Fibroblast of skin of left quadriceps (primary cell): ENCODE data around the gene MPRIP.

Experiments used
- DNase-seq, 2 experiments: peaks; one replicate each; pipeline ENCODE4 v3.0.0-alpha.2; 2013; ENCODE audit warnings: low read depth in 2 of 2

Gene MPRIP

GRCh38 chr17:17232303-17232621 is 190.0 kb downstream of the MPRIP start:
- DNase-seq: no peak

GRCh38 chr17:17235212-17236174 is 193.2 kb downstream of the MPRIP start:
- DNase-seq: no peak

DNA sequence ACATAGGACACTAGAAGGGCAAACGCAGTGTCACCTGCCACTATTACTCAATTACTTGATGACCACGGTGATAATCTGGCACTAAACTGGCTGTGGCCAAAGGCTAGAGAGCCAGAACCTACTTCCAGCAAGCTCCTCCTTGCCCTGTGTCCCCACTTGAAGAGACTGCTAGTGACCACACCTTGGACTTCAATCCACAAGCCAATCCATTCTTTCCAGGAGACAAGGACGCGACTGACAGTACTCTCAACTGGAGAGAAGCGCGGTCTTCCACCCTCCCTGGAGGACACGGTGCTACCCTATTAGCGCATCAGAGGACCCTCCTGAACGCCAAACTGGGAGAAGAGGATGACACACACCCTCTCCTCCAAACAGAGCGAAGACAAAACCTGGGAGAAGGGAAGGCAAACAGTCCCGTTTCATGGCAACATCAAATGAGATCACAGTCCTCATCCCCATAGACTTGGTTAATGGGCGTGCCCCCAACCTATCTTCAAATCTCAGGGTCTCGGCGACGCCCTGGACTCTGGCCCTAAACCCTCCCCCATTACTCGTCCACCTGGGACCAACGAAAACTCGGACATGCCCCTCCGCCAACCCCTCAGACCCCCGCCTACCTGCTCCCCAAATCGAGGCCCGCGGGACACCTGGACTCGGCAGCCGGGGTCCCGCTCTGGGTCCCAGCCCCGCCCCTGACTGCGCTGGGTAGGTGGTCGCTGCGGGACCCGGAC is 194.2 kb downstream of the MPRIP start:
- DNase-seq: peak in 1 of 2 experiments; percentile 0

DNA sequence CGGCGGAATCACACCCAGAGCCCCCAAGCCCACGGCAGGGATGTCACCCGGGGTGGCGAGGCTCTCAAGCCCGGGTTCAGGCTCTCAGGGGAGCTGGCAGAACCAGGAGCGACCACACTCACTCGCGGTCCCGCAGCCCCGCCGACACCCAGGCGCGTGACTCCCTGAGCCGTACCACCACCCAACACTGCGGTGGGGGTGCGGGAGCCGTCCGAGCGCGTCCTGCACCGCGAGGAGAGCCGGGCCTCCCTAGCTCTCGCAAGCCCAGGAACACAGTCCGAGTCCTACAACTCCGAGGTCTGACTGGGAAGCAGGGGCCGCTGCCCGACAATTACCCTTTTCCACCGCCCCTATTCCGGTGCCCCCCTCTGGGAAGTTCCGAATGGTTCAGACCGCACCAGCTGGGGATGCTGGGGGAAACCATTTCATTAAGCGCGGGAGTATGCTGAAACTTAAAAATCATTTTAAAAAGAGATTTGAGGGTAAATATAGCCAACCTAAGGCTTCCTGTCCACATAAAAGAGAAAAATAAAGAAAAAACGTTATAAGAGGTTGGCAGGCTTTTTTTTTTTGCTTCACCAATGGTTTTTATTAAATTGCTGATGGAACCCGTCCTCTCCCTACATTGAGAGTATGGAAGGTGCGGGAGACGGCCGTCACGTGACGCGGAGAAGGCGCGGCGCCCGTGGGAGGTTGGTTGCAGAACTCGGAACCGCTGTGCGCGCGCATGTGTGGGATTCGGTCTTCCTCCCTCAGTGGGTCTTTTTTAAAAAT is 195.0 kb downstream of the MPRIP start, which contains the start of gene FLCN:
TSS of gene FLCN (minus strand) at position 143 of the 774 bp plus-strand sequence. CDS start 9,031 bp downstream, outside the sequence.
- peak; percentile 78 to 80 for DNase-seq

GRCh38 chr17:17239832-17240231 is 197.6 kb downstream of the MPRIP start:
- no peak for DNase-seq

- no peak for DNase-seq
Observed at GRCh38 chr17:17241656-17242055, 199.4 kb downstream of the MPRIP start.

- no peak for DNase-seq
Observed at GRCh38 chr17:17242246-17242645, 200.0 kb downstream of the MPRIP start.
